Natural killer cell (primary cell): ENCODE results near the gene GPR35. TPM values are rescaled to one million over a fixed set of nuclear protein-coding genes. Genes with fewer than 3 reads are reported as not detected.

Experiments
- ATAC-seq, 3 donors: fragments of 150-1000 bp in 2 of 3; fragments of 200-7000 bp in 1 of 3; cut with Tn5 transposase; 1 replicate in 1 of 3; 2 replicates in 2 of 3; pipeline ENCODE4 v1.10.0; 2021; ENCODE audit warnings: mild to moderate bottlenecking in 2 of 3, moderate library complexity in 2 of 3
- DNase-seq, 2 donors: peaks; one replicate each; pipeline versions ENCODE4 v3.0.0 to v3.0.0-alpha.2; 2013 to 2021; ENCODE audit warnings: mixed read lengths in 1 of 2
- H3K27ac ChIP-seq: one replicate; pipeline ENCODE4 v1.5.1; 2013; ENCODE audit warnings: mild to moderate bottlenecking, low read length
- H3K27me3 ChIP-seq: one replicate; pipeline ENCODE4 v1.6.1; 2013; ENCODE audit warnings: low read length; ENCODE audit not compliant: control insufficient read depth, insufficient read depth
- H3K36me3 ChIP-seq: one replicate; pipeline ENCODE4 v1.6.1; 2013; ENCODE audit warnings: low read length; ENCODE audit not compliant: control insufficient read depth, insufficient read depth
- H3K4me1 ChIP-seq: one replicate; pipeline ENCODE4 v1.6.1; 2013; ENCODE audit warnings: low read length; ENCODE audit not compliant: control insufficient read depth, insufficient read depth
- H3K4me3 ChIP-seq: one replicate; pipeline ENCODE4 v1.5.1; 2013; ENCODE audit warnings: low read length
- H3K9me3 ChIP-seq: one replicate; pipeline ENCODE4 v1.6.1; 2013; ENCODE audit warnings: low read length; ENCODE audit not compliant: control insufficient read depth, insufficient read depth
- H3K27ac Mint-ChIP-seq, 2 donors: one replicate each; pipeline ENCODE4 v1.8.0; 2022; ENCODE audit warnings: mild to moderate bottlenecking in 2 of 2, mixed read lengths in 2 of 2, moderate library complexity in 1 of 2
- H3K27me3 Mint-ChIP-seq, 2 donors: one replicate each; pipeline ENCODE4 v1.8.0; 2022; ENCODE audit warnings: low read depth in 2 of 2, mixed read lengths in 2 of 2
- H3K36me3 Mint-ChIP-seq: one replicate; pipeline ENCODE4 v1.8.0; 2022; ENCODE audit warnings: mixed read lengths
- H3K4me1 Mint-ChIP-seq, 2 donors: one replicate each; pipeline ENCODE4 v1.8.0; 2022; ENCODE audit warnings: mixed read lengths in 2 of 2
- H3K4me3 Mint-ChIP-seq: one replicate; pipeline ENCODE4 v1.8.0; 2022; ENCODE audit warnings: mild to moderate bottlenecking, moderate library complexity, mixed read lengths
- H3K9me3 Mint-ChIP-seq, 2 donors: one replicate each; pipeline ENCODE4 v1.8.0; 2022; ENCODE audit warnings: mixed read lengths in 2 of 2
- WGBS: methylation state at CpG from one replicate; pipeline ENCODE4 v1.1.7; 2013; ENCODE audit warnings: missing lambda C conversion rate; ENCODE audit not compliant: insufficient coverage; 5-methylcytosine and 5-hydroxymethylcytosine counted together
- intact Hi-C: fragments of 100-400 bp; cut with micrococcal nuclease; formaldehyde crosslinking; loops from one replicate; pipeline ENCODE4 v1.14.2; 2022
- total RNA-seq, 4 donors: library from RNA; stranded (reverse); fragments of 120-200 nt in 1 of 4; gene quantifications; one replicate each; pipeline versions ENCODE4 v1.2.3 to v1.2.4, GENCODE V29; 2013 to 2022
- TF ChIP-seq, protein P1 (sequence below): fragments of 200-600 bp; IDR thresholded peaks from one replicate; pipeline ENCODE4 v1.8.0; 2022; ENCODE audit warnings: antibody characterized with exemption

Gene GPR35
- total RNA-seq, 3 donors from 2014 or later (not counting 1 experiment from before 2014, with no cell fraction given): 10.6 to 19.7 (median 15.7) TPM

DNA sequence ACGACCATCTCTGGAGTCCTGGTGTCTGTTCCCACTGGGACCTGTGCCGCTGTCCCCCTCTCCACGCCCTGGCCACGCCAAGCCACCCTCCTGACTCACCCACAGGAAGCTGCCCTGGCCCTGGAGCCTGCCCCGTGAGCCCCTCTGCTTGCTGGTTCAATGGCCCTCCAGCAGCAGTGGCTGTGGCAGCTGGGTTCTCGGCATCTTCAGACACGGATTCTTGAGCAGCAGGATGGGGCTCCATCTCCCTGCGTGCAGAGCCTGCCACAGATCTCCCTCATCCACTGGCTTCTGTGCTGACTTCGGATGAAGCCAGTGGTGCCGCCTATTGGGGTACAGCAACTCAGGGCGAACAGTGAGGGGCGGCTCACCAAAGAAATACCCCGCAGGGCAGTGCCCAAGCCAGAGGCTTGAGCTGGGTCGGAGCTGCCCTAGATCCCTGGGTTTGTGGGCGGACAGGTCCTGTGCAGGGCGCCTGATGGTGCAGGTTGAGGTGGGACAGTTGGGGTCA lies 24.8 kb upstream of the GPR35 start:
- intact Hi-C loops: no loop called here
- ATAC-seq: no peak
- peak overlapping the region in 1 of 2 donors; percentile 7 for H3K27ac Mint-ChIP-seq
- DNase-seq: no peak
- H3K27ac ChIP-seq: no peak overlapping the region
- TF ChIP-seq, protein P1, sequence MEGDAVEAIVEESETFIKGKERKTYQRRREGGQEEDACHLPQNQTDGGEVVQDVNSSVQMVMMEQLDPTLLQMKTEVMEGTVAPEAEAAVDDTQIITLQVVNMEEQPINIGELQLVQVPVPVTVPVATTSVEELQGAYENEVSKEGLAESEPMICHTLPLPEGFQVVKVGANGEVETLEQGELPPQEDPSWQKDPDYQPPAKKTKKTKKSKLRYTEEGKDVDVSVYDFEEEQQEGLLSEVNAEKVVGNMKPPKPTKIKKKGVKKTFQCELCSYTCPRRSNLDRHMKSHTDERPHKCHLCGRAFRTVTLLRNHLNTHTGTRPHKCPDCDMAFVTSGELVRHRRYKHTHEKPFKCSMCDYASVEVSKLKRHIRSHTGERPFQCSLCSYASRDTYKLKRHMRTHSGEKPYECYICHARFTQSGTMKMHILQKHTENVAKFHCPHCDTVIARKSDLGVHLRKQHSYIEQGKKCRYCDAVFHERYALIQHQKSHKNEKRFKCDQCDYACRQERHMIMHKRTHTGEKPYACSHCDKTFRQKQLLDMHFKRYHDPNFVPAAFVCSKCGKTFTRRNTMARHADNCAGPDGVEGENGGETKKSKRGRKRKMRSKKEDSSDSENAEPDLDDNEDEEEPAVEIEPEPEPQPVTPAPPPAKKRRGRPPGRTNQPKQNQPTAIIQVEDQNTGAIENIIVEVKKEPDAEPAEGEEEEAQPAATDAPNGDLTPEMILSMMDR: no peak
- H3K36me3 ChIP-seq: peaks cover 29% of the 10 kb centered on the region
- H3K9me3 ChIP-seq: no peaks in the 10 kb centered on the region
- H3K4me3 ChIP-seq: no peak overlapping the region
- H3K4me1 Mint-ChIP-seq: peaks cover 6 to 7% of the 10 kb centered on the region in 2 donors
- no peaks in the 10 kb centered on the region for H3K27me3 Mint-ChIP-seq
- peaks cover 11% of the 10 kb centered on the region for H3K4me1 ChIP-seq
- H3K36me3 Mint-ChIP-seq: no peaks in the 10 kb centered on the region
- H3K9me3 Mint-ChIP-seq: no peaks in the 10 kb centered on the region
- H3K4me3 Mint-ChIP-seq: no peak overlapping the region
- WGBS: 96% methylated on average over 16 of the region's 16 CpGs
- no peaks in the 10 kb centered on the region for H3K27me3 ChIP-seq

DNA sequence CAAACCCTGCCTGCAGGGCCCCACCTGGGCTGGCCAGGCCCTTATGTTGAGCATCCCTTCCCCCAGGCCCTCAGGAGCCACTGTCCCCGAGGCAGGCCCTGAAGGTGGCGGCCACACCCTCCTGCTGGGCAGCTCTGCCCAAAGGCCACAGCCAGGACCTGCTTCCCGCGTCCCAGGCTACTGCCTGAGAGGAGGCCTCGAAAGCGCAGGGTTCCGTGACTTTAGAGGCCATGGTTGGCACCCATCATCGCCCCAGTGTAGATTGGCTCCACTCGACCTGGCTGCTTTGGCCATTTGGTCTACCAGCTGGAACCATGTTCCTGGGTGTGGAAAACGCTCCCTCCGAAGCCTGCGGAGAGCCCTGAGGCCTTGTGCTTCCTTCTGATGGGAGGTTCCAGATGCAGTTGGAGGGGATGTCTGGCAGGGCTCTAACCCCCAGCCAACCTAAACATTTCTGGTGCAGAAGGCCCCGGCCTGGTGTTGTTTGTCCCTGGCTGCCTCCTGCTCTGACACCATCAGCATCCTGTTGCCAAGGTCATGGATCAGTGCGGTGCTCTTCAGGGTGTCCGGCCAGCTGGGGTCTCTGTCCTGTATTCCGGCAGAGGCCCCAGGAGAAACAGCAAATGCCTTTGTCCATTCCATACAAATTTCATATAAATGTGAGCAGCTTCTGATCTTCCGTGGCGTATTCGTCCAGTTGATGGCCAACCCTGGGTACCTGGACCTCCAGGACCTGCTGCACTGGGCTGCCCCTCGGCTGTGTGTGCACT lies 24.0 kb upstream of the GPR35 start:
- H3K36me3 Mint-ChIP-seq: no peaks in the 10 kb centered on the region
- ATAC-seq: no peak
- no peak for DNase-seq
- intact Hi-C loops: no loop called here
- H3K4me1 Mint-ChIP-seq: peaks cover 6 to 7% of the 10 kb centered on the region in 2 donors
- Histone ChIP-seq H3K27me3 (no peaks in the 10 kb centered on the region), H3K4me3 (no peak overlapping the region), H3K27ac (no peak overlapping the region), H3K4me1 (peaks cover 9% of the 10 kb centered on the region), H3K9me3 (no peaks in the 10 kb centered on the region), H3K36me3 (peaks cover 23% of the 10 kb centered on the region)
- H3K9me3 Mint-ChIP-seq: no peaks in the 10 kb centered on the region
- TF ChIP-seq, protein P1: no peak
- no peaks in the 10 kb centered on the region for H3K27me3 Mint-ChIP-seq
- WGBS: 92% methylated on average over 20 of the region's 20 CpGs
- no peak overlapping the region for H3K4me3 Mint-ChIP-seq
- no peak overlapping the region for H3K27ac Mint-ChIP-seq

DNA sequence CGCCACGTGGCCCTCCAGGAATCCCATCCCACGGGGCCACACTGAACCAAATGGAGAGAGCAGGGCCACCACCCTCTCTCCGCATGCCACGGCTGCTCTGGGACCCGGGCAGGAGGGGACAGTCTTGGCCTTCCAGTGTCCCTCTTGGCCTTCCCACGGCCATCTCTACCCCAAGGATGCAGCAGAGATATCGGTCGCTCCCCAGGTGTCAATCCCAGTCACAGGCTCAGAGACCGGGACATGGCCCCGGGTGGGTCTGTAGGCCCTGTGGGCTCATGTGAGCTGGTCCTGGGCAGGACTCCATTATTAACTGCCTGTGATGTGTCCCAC lies 23.5 kb upstream of the GPR35 start:
- Mint-ChIP-seq H3K4me1 (peaks cover 6 to 7% of the 10 kb centered on the region in 2 donors), H3K9me3 (no peaks in the 10 kb centered on the region), H3K27ac (no peak overlapping the region), H3K36me3 (no peaks in the 10 kb centered on the region), H3K27me3 (no peaks in the 10 kb centered on the region), H3K4me3 (no peak overlapping the region)
- Histone ChIP-seq H3K36me3 (peaks cover 18% of the 10 kb centered on the region), H3K4me1 (peaks cover 9% of the 10 kb centered on the region), H3K27me3 (no peaks in the 10 kb centered on the region), H3K9me3 (no peaks in the 10 kb centered on the region), H3K4me3 (no peak overlapping the region), H3K27ac (no peak overlapping the region)
- intact Hi-C loops: no loop called here
- TF ChIP-seq, protein P1: no peak
- DNase-seq (no peak), ATAC-seq (no peak)
- 95% methylated on average over 11 of the region's 11 CpGs for WGBS
